Neural progenitor cell (in vitro differentiated cells): Measurements from ENCODE around the gene EMC10.

Source experiments
- EZH2phosphoT487 ChIP-seq: fragments of 200-600 bp; sonication (generic); IDR thresholded peaks from 2 replicates; pipeline ENCODE4 v1.6.1; 2017; ENCODE audit warnings: antibody characterized with exemption
- TF ChIP-seq, protein P1 (sequence below): fragments of 200-600 bp; sonication (generic); IDR thresholded peaks from 2 replicates; pipeline ENCODE4 v1.5.1; 2017; ENCODE audit warnings: antibody characterized with exemption, mild to moderate bottlenecking

DNA sequence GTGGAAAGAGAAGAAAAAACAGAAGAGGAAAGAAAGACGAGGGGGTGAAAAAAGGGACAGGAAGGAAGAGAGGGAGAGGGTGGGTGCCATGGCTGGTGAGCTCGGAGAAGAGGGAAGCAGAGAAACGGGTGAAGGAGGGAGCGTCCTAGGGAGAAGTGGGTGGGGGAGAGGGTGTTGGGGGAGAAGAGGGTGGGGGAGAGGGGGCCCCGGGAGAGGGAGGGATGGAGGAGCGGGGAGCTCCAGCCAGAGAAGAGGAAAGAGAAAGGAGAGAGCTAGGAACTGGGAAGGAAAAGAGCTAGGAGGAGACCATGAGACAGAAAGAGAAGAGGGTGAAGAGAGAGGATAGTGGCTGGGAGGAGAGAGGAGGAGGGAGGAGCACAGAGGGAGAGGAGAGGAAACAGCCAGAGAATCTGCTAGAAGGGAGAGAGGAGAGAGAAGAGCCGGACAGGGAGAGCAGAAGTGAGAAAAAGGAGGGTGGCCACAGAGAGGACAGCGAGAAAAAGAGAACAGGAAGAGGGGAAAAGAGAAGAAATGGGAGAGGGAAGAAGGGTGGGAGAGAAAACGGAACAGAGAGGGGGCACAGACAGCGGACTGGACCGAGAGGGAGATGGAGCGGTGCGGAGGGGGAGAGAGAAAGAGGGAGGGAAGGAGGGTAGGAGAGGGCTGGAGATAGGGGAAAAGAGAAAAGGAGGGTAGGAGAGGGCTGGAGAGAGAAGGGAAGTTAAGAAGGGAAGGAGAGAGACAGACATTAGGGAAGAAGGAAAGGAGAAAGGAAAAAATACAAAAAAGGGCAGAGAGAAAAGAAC lies 12.3 kb downstream of the EMC10 start:
- TF ChIP-seq, protein P1, sequence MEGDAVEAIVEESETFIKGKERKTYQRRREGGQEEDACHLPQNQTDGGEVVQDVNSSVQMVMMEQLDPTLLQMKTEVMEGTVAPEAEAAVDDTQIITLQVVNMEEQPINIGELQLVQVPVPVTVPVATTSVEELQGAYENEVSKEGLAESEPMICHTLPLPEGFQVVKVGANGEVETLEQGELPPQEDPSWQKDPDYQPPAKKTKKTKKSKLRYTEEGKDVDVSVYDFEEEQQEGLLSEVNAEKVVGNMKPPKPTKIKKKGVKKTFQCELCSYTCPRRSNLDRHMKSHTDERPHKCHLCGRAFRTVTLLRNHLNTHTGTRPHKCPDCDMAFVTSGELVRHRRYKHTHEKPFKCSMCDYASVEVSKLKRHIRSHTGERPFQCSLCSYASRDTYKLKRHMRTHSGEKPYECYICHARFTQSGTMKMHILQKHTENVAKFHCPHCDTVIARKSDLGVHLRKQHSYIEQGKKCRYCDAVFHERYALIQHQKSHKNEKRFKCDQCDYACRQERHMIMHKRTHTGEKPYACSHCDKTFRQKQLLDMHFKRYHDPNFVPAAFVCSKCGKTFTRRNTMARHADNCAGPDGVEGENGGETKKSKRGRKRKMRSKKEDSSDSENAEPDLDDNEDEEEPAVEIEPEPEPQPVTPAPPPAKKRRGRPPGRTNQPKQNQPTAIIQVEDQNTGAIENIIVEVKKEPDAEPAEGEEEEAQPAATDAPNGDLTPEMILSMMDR = no peak
- no peak for TF ChIP-seq EZH2phosphoT487
